Lower leg skin (tissue), 4 donors: ENCODE results near the gene PABPN1. TPM values are rescaled to one million over a fixed set of nuclear protein-coding genes. Genes with fewer than 3 reads are reported as not detected.

Experiments used
- DNase-seq, 2 donors: peaks; one replicate each; pipeline ENCODE4 v3.0.0-alpha.2; 2019; ENCODE audit warnings: low spot score in 2 of 2
- H3K4me3 ChIP-seq: fragments of 200-600 bp; sonication (generic); 2 replicates; pipeline ENCODE4 v1.5.1; 2017; ENCODE audit warnings: mild to moderate bottlenecking, low read depth; ENCODE audit not compliant: poor library complexity, severe bottlenecking
- POLR2A ChIP-seq, 2 donors: fragments of 450-650 bp; IDR thresholded peaks; one replicate each; pipeline ENCODE4 v1.6.1; 2016 to 2017; ENCODE audit warnings: antibody characterized with exemption in 2 of 2, mild to moderate bottlenecking in 1 of 2, moderate library complexity in 1 of 2
- WGBS, 2 donors: methylation state at CpG; one replicate each; pipeline ENCODE4 v1.1.5; 2018; 5-methylcytosine and 5-hydroxymethylcytosine counted together
- intact Hi-C: fragments of 100-400 bp; cut with DNase I; formaldehyde crosslinking; loops from one replicate; pipeline ENCODE4 v1.15.0; 2023; ENCODE audit warnings: low total_unique reads
- total RNA-seq, 4 donors: library from RNA; depleted of rRNA; stranded (reverse); fragments of >200 nt; gene quantifications; one replicate each; pipeline ENCODE4 v1.1.0, GENCODE V29; 2016
- TF ChIP-seq, protein P1 (sequence below), 3 donors: fragments of 450-650 bp; IDR thresholded peaks; one replicate each; pipeline ENCODE4 v1.5.1; 2016; ENCODE audit warnings: antibody characterized with exemption in 3 of 3, mild to moderate bottlenecking in 3 of 3, moderate library complexity in 2 of 3

The PABPN1 gene
- total RNA-seq, 4 donors from 2014 or later = 25.5 to 65.8 (median 39.9) TPM

DNA sequence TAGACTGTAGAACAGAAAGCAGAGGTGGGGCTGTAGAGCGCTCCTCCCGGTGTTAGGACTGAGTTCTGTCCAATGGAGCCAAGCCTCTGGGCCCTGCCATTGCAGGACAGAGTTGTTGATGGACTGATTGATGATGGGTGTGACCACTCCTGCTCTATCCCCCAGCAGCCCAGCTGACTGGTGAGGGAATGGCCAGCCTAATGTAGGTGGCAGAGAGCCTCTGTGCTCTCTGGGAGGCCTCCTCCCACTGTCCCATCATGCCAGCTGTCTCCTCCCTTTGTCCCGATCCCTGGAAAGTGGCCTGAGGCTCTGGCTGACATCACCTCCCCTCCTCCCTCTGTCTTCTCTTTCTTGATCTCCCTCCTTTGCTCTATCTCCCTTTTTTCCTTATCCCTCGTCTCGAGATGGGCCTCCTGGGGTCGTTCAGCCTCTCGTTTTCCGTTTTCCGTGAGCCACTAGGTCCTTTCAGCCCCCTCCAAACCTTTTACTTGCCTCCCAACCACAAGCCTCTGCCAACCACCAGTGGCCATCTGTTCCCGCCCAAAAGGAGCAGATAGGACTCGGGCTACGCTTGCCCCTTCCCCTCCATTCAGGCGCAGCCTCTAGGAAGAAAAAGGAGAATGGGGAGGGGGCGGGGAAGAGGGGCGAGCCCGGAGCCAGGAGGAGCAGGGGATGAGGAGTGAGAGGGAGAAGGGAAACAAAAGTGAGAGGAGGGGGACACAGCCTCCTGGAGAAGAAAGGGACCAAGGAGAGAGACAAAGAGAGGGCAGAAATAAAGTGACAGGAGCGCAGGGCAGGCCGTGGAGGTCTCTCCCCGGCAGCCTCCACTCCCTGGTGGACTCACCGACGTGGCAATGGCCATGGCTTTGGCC, 43.1 kb downstream of the PABPN1 start:
- peak; percentile 72 to 93 for DNase-seq
- TF ChIP-seq, protein P1, sequence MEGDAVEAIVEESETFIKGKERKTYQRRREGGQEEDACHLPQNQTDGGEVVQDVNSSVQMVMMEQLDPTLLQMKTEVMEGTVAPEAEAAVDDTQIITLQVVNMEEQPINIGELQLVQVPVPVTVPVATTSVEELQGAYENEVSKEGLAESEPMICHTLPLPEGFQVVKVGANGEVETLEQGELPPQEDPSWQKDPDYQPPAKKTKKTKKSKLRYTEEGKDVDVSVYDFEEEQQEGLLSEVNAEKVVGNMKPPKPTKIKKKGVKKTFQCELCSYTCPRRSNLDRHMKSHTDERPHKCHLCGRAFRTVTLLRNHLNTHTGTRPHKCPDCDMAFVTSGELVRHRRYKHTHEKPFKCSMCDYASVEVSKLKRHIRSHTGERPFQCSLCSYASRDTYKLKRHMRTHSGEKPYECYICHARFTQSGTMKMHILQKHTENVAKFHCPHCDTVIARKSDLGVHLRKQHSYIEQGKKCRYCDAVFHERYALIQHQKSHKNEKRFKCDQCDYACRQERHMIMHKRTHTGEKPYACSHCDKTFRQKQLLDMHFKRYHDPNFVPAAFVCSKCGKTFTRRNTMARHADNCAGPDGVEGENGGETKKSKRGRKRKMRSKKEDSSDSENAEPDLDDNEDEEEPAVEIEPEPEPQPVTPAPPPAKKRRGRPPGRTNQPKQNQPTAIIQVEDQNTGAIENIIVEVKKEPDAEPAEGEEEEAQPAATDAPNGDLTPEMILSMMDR (IDR thresholded peaks at IDR 0.05) = no peak

DNA sequence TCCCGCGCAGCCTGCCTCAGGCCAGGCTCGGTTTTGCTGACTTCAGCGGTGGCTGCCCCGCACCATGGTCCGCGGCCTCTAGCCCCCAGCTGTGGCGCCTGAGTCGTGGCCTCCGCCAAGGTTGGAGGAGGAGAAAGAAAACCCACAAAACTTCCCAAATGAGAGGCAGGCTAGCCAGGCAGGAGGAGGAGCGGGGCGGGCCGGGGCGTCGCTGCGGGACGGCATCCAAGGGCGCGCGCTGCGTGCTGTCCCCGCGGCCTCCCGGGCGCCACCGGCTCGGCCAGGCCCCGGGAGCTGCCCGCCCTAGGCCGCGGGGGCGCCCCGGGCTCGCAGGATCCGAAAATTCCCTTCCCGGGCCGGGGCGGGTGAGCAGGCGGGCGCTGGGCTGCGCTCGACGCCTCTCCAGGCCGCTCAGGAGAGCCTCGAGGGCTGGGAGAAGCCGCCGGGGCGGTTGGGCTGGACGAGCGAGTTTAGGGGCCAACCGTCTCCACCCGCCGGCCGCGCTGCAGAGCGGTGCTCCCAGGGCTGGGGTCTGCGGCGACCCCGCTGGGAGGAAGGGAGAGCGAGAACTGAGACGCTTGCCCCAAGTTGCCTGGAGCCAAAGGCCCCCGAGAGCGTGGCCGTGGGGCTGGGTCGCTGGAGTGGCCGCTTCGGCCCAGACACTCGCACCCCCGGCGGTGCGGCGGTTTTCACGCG, 43.9 kb downstream of the PABPN1 start, which contains the start of gene EFS:
TSS of gene EFS (minus strand) at position 137 of the 696 bp plus-strand sequence. CDS start 147 bp downstream, outside the sequence.
- WGBS, 2 donors = 0% methylated on average over 21 to 35 of the region's 74 CpGs
- peak; percentile 41 to 91 for DNase-seq
- intact Hi-C loops = no loop called here
- TF ChIP-seq, protein P1 (IDR thresholded peaks at IDR 0.05) = no peak
- TF ChIP-seq POLR2A (IDR thresholded peaks at IDR 0.05) = no peak
- peak within 1 kb of the TSS; percentile 72 for H3K4me3 ChIP-seq

More for the DNA sequence above, 43.1 kb downstream of the PABPN1 start:
- 8 to 14% methylated on average over 21 of the region's 21 CpGs for WGBS, 2 donors
- intact Hi-C loops = no loop called here
- H3K4me3 ChIP-seq = peak overlapping the region; percentile 72

DNA sequence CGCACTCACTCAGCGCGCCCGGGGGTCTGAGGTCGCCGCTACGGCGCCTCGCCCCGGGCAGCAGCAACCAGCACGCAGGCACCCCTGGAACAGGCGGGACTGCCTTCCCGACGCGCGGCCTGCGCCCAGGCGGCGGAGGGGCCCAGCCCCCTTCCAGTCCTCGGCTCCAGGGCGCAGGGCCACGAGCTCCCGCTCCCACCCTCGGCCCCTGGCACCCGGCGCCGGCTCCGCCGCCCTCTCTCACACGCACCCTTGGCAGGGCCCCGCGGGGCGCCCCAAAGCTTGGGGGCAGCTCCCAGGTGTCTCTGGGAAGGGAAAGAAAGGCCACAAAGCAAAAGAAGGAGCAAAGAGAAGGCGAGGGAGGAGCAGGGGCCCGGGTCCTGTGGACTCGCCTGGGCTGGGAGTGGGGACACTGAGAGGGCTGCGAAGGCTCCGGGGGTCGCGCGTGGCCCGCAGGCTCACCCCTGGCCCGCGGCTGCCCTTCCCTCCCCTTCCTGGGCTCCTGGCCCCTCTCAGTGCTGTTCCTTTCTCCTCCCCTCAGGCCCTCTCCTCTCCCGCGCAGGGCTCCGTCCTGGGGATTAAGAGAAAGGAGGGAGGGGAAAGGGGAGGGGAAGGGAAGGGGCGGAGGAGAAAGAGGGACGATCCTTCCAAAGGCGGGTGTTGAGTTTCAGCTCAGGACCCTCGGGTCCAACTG, 44.6 kb downstream of the PABPN1 start:
- peak; percentile 51 to 91 for DNase-seq
- no peak for TF ChIP-seq POLR2A (IDR thresholded peaks at IDR 0.05)
- TF ChIP-seq, protein P1 (IDR thresholded peaks at IDR 0.05) = no peak
- H3K4me3 ChIP-seq = peak overlapping the region; percentile 72
- 2 to 6% methylated on average over 18 to 47 of the region's 51 CpGs for WGBS, 2 donors
- intact Hi-C loops = no loop called here

DNA sequence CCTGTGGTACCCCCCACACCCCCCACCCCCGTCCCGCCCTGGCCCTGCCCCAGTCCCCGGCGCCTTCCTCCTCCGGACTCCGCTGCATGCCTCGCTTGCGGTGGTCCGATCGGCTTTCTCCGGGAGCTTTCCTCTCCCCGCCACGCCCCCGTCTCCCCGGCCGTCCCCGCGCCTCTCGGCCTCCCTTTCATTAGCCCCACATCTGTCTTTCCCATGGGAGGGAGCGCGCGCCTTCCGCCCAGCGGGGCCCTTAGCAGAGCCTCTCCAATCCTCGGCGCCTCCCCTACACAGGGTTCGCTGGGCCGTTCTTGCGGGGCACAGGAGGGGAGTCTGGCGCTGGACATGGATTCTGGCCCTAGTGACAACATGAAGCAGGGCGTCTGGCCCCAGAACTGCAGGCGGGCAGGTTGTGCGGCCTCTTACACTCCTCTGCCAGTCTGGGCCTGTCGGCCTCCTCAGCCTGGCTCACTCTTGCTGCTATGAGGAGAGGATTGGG, 45.2 kb downstream of the PABPN1 start:
- TF ChIP-seq, protein P1 (IDR thresholded peaks at IDR 0.05) = no peak
- no peak for TF ChIP-seq POLR2A (IDR thresholded peaks at IDR 0.05)
- 13 to 14% methylated on average over 34 of the region's 34 CpGs for WGBS, 2 donors
- intact Hi-C loops = no loop called here
- peak; percentile 69 to 91 for DNase-seq
- H3K4me3 ChIP-seq = no peak overlapping the region

DNA sequence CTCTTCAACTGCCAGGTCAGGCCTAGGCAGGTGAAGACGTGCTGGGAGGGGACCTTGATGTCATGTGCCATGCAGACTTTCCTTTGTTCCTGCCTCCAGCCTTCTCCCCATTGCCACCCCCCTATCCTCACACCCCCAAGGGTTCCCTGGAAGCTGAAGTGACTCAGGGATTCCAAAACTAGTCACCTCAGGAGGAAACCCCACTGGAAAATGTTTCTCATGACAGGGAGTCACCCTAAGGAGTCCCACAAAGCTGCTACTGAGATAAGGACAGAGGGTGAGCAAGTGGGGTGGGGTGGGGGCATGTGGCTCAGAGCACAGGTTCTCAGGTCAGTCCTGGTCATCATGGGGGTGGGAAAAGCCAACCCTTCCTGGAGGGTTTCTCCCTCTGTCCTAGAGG, 49.0 kb downstream of the PABPN1 start:
- TF ChIP-seq, protein P1 (IDR thresholded peaks at IDR 0.05) = no peak
- TF ChIP-seq POLR2A (IDR thresholded peaks at IDR 0.05) = no peak
- no peak overlapping the region for H3K4me3 ChIP-seq
- no peak for DNase-seq
- WGBS, 2 donors = 29 to 33% methylated on average over 1 of the region's 1 CpG
- intact Hi-C loops = no loop called here
